Smooth muscle cell of the pulmonary artery (primary cell): ENCODE data around the gene E2F6. TPM values are rescaled to one million over a fixed set of nuclear protein-coding genes. Genes with fewer than 3 reads are reported as not detected.

Source experiments
- total RNA-seq: library from RNA; depleted of rRNA; stranded (reverse); fragments of >200 nt; gene quantifications from 2 replicates; pipeline ENCODE4 v1.2.3, GENCODE V29; 2014

E2F6 gene
- total RNA-seq: 8.5 and 10.1 TPM in 2 replicates

GRCh38 chr2:11465485-11466306 lies at the start of gene E2F6:
Gene E2F6 (minus strand): TSS chr2:11466161. CDS start chr2:11465879, 282 bp downstream.

Other genes starting within 250 kb of the E2F6 start
- 31.4 and 47.0 TPM in 2 replicates for gene ROCK2, start 121.5 kb downstream of the E2F6 start, total RNA-seq
- 0.17 and 0.52 TPM in 2 replicates for gene GREB1, start 67.9 kb upstream of the E2F6 start, total RNA-seq
- not detected in 2 replicates for gene NTSR2, start 204.0 kb upstream of the E2F6 start, total RNA-seq